Left forelimb (tissue), 1 donor: ENCODE data around the gene SRXN1.

Experiments used
- DNase-seq: peaks from one replicate; pipeline ENCODE4 v3.0.0-alpha.2; 2018; ENCODE audit warnings: low spot score

Gene SRXN1

DNA sequence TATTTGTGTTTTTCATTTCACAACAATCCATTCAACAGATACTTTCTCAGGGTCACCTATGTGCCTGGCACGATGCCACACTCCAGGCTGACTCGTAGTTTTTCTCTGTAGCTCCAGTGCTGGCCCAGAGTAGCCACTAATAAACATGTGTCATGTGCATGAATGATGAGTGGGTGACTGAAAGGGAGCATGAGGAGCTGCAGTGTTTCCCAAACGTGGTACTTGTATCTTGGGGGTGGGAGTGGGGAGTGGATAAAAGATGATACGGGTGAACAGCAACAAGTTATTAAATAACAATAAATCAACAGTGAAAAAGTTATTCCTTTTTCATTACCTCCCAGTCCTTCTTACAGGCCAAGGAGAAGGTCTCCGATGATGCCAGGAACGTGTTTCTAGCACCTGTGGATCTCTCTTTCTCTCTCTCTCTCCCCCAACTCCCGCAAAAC is 17.1 kb downstream of the SRXN1 start:
- no peak for DNase-seq

GRCh38 chr20:635028-635892 is 17.7 kb downstream of the SRXN1 start:
- DNase-seq: no peak

GRCh38 chr20:634148-634925 is 18.7 kb downstream of the SRXN1 start:
- no peak for DNase-seq

GRCh38 chr20:631101-631500 is 21.9 kb downstream of the SRXN1 start:
- no peak for DNase-seq

GRCh38 chr20:626579-626978 is 26.4 kb downstream of the SRXN1 start:
- no peak for DNase-seq

DNA sequence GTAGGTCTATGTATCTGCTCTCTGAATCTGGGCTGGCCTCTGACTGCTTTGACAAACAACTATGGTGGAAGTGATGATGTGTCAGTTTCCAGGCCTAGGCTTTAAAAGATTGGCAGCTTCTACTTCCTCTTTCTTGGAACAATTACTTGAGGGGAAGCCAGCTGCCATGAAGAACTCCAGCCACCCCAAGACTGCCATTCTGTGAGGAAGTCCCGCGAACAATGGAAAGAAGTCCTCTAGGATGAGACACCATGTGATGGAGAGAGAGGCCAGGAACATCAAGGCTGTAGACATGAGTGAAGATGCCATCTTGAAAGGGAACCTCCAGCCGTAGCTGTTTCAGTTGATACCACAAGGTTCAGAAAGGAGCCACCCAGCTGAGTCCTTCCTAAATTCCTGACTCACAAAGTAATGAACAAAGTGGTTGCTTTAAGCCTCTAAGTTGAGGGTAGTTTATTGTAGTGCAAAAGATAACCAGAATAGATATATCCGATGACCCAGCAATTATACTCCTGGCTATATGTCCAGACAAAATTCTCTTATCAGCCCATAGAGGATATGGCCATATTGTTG is 27.6 kb downstream of the SRXN1 start:
- DNase-seq: no peak

DNA sequence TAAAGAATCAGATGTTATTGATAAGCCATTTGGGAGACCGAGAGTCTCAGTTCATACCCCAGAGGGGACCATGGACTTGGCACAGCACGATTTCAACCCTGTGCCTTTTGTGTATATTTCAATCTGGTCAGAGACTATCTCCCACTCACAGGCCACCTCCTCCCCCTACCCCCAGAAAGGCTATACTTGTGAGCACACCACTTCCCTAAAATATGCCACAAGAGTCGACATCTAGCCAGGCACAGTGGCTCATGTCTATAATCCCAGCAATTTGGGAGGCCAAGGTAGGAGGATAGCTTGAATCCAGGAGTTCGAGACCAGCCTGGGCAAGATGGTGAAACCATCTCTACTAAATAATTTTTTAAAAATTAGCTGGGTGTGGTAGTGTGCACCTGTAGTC is 29.3 kb downstream of the SRXN1 start:
- DNase-seq: no peak

DNA sequence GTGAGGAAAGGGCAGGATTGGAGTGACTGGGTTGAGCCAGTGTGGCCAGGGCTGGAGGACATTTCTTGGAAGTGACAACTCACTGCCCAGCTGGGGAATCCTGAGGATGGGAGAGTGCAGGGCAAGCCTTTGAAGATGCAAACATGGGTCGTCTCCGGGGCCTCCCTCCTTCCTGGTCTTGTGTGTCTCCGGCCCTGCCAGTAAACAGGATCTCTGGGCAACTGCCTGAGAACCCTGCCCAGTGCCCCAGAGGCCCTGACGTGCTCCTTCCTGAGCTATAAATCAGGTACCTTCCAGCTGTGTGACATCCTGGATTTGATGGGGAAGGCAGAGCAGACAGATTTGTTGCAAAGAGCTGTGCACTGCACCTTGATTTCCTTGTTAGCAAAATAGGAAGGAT is 30.0 kb downstream of the SRXN1 start:
- no peak for DNase-seq

- no peak for DNase-seq
These were observed 30.8 kb downstream of the SRXN1 start for GRCh38 chr20:622161-622560.

- DNase-seq: no peak
These were observed 31.8 kb downstream of the SRXN1 start for GRCh38 chr20:621125-621756.

DNA sequence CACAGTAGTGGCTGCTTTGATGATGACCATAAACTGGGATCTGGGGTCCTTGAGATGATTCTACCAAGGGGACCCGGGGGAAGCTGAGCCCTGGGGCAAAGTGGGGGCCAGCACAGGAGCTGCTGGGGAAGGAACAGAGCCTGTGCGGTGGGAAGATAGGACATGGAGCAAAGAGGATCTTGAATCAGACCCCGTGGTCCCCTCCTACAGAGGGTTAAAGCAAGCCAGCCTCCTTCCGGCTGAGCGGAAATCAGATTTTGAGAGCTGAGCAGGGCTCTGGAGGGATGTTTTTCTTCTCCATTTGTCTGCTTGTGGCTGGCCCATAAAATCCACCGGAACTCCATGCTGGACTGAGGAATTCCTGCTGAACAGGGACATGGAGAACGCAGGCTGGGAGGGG is 32.8 kb downstream of the SRXN1 start:
- no peak for DNase-seq

DNA sequence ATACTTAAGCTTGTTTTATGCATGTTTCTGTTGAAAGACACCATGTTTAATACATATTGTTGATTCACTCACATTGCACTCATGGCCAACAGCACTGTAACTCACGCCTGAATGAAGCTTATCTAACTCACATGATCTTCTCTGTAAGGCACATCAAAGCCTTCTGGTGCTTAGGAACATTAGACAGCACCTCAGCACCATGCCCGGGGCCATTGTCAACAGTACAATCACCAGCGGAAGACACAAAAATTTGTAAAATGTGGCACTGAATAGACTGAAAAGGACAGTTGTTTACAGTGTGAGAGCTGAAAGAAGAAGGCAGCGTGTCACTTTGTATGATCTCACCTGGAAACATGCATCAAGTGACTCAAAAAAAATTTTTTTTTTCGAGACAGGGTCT is 34.0 kb downstream of the SRXN1 start:
- no peak for DNase-seq

GRCh38 chr20:617934-618690 is 34.9 kb downstream of the SRXN1 start:
- no peak for DNase-seq

DNA sequence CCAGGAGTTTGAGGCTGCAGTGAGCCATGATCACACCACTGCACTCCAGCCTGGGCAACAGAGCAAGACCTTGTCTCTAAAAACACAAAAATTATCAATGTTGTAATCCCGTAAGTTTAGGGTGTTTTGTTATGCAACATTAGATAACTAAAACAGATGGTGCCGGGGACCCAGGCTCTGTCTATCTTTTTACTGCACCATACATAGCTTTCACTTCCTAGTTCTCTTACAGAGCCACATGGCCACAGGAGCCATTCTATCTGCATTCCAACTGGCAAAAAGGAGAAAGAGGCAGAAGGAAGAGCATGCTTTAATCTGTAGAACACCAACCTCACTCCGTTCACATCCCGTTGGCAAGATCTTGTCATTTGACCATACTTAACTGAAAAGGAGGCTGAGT is 37.5 kb downstream of the SRXN1 start:
- DNase-seq: no peak

DNA sequence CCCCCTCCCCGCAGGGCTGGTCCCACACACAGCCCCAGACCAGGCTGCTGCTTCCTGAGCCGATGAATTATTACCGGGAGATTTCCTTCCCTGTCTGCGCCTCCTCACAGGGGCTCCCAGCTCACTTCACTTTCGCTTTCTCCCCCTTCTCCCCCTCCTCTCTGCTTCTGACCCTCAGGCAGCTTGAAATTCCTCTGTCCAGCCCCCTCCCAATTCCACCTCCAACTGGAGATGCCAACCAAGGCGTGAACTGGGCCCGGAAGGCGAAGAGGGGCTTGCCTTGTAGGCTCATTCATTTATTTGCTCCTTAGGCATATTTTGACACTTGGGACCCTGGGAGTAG is 41.2 kb downstream of the SRXN1 start:
- DNase-seq: no peak

- DNase-seq: no peak
These were observed 41.8 kb downstream of the SRXN1 start for GRCh38 chr20:611047-611842.

GRCh38 chr20:610130-611046 is 42.6 kb downstream of the SRXN1 start, which contains the start of gene TCF15:
Gene TCF15, minus strand, starts transcription at chr20:610309. Its CDS starts 72 bp downstream, at chr20:610237.
- DNase-seq: peak; percentile 75

DNA sequence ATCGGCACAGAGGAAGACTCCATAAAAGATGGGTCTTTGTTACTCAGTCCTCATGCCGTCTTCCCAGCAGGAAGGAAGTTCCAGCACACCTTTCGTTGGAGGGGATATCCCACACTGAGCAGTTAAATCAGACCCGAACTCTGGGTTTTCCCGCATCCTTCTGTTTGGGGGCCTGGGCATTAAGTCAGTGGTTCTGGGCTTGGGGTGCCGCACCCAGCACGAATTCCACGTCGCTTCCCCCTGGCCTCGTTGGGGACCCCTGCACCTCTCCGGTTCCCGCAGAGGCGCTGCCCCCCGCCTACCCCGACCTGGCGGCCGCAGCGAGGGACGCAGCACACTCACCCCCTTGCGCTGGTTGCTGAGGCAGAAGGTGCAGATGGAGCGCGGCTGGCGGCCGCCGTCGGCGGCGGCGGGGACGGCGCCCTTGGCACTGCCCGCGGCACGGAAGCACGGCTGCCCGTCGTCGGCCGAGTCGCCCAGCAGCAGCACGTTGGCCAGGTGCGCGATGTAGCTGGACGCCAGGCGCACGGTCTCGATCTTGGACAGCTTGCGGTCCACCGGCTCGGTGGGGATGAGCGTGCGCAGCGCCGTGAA is 43.5 kb downstream of the SRXN1 start:
- no peak for DNase-seq

- DNase-seq: no peak
These were observed 44.0 kb downstream of the SRXN1 start for GRCh38 chr20:608970-609369.
